Ovary (tissue), 9 donors: ENCODE results near the gene UBE3D. TPM values are rescaled to one million over a fixed set of nuclear protein-coding genes. Genes with fewer than 3 reads are reported as not detected.

Source experiments
- DNase-seq, 5 donors: peaks; one replicate each; pipeline ENCODE4 v3.0.0-alpha.2; 2019 to 2020
- H3K27ac ChIP-seq, 2 donors: fragments of 200-600 bp; one replicate each; pipeline versions ENCODE4 v1.5.1 to v1.8.0; 2019 to 2022
- H3K27me3 ChIP-seq: fragments of 200-600 bp; one replicate; pipeline ENCODE4 v1.8.0; 2022
- H3K36me3 ChIP-seq: fragments of 200-600 bp; sonication (generic); one replicate; pipeline ENCODE4 v1.5.1; 2019
- H3K4me1 ChIP-seq: one replicate; pipeline ENCODE4 v1.8.1; 2013; ENCODE audit warnings: mild to moderate bottlenecking, moderate library complexity; ENCODE audit not compliant: insufficient read depth
- H3K4me3 ChIP-seq: fragments of 200-600 bp; sonication (generic); one replicate; pipeline ENCODE4 v1.5.1; 2017
- H3K9me3 ChIP-seq, 2 donors: fragments of 200-600 bp in 1 of 2; sonication (generic) in 1 of 2; one replicate each; pipeline versions ENCODE4 v1.5.1 to v1.8.1; 2013 to 2019; ENCODE audit warnings: mild to moderate bottlenecking in 1 of 2, moderate library complexity in 1 of 2
- CTCF ChIP-seq, 3 donors: fragments of 450-650 bp in 2 of 3; fragments of 200-600 bp in 1 of 3; IDR thresholded peaks; one replicate each; pipeline versions ENCODE4 v1.5.1 to v1.8.0; 2016 to 2022; ENCODE audit warnings: antibody characterized with exemption in 3 of 3, mild to moderate bottlenecking in 1 of 3
- EP300 ChIP-seq: sonication (generic); formaldehyde crosslinking; IDR thresholded peaks from one replicate; pipeline ENCODE4 v1.6.1; 2017; ENCODE audit warnings: antibody characterized with exemption
- POLR2A ChIP-seq: fragments of 450-650 bp; IDR thresholded peaks from one replicate; pipeline ENCODE4 v1.6.1; 2017; ENCODE audit warnings: antibody characterized with exemption, mild to moderate bottlenecking, moderate library complexity
- WGBS, 3 donors: extraction: QIAGEN DNeasy Blood & Tissue Kit in 1 of 3; methylation state at CpG; one replicate each; pipeline versions ENCODE4 v1.1.5 to v1.1.7; 2013 to 2017; 5-methylcytosine and 5-hydroxymethylcytosine counted together
- intact Hi-C, 4 donors: fragments of 100-400 bp; cut with DNase I; formaldehyde crosslinking; loops; one replicate each; pipeline versions ENCODE4 v1.11.0 to v1.15.1; 2022 to 2023
- polyA plus RNA-seq, 2 donors: library from polyadenylated mRNA; stranded (reverse); fragments of 200-250 nt in 1 of 2; fragments of 350-450 nt in 1 of 2; fragmentation: Illumina TruSeq in 1 of 2; extraction: RNeasy Lipid Tissue Mini Kit (QIAGEN cat#74804) in 1 of 2; gene quantifications; one replicate each; pipeline ENCODE4 v1.2.3, GENCODE V29; 2013 to 2014
- total RNA-seq, 7 donors: library from RNA; depleted of rRNA in 2 of 7; stranded (reverse); fragments of >200 nt in 2 of 7; fragmentation: NEBNext Ultra II Directional in 3 of 7; extraction: Animal tissue kit (Norgen Biotek cat#: 25700) in 3 of 7; gene quantifications; one replicate each; pipeline versions ENCODE4 v1.1.0 to v1.2.4, GENCODE V29; 2016 to 2023
- donor health status: DM: no; HTN: no; CAD: no; lungs with moderate emphysema.
- donor health status: DM: no; HTN: no; CAD: no.
- donor health status: Bipolar disorder and iron deficiency.
- donor health status: DM: yes; HTN: yes; CAD: no.
- donor health status: DM: no; HTN: no; CAD: no.
- donor health status: DM: yes; HTN: yes; CAD: no.

Gene UBE3D
- total and polyA plus RNA-seq, 9 donors = 3.3 to 13.1 (median 5.9) TPM

GRCh38 chr6:83072726-83073125, 7.1 kb upstream of the UBE3D start:
- no peak overlapping the region for H3K27ac ChIP-seq
- H3K9me3 ChIP-seq = no peaks in the 10 kb centered on the region
- DNase-seq = no peak
- H3K36me3 ChIP-seq = no peaks in the 10 kb centered on the region
- intact Hi-C loops = loop anchor here in 1 of 4 donors (10.0 kb wide), 1 partner anchor 122 kb away; the partner anchor contains the start of genes PGM3 and RWDD2A
- TF ChIP-seq EP300 (no peak), POLR2A (no peak), CTCF (IDR thresholded peaks at IDR 0.05) (no peak)
- 88 to 93% (median 93%) methylated on average over 2 of the region's 2 CpGs for WGBS, 3 donors
- H3K4me3 ChIP-seq = no peak overlapping the region
- H3K27me3 ChIP-seq = no peaks in the 10 kb centered on the region
- H3K4me1 ChIP-seq = no peaks in the 10 kb centered on the region

- Histone ChIP-seq H3K27ac (no peak overlapping the region), H3K4me1 (no peaks in the 10 kb centered on the region), H3K4me3 (no peak overlapping the region), H3K36me3 (no peaks in the 10 kb centered on the region), H3K27me3 (no peaks in the 10 kb centered on the region), H3K9me3 (no peaks in the 10 kb centered on the region)
- WGBS, 3 donors = 80 to 90% (median 83%) methylated on average over 1 of the region's 1 CpG
- no peak for TF ChIP-seq EP300
- no peak for TF ChIP-seq POLR2A
- no peak for TF ChIP-seq CTCF (IDR thresholded peaks at IDR 0.05)
- DNase-seq = no peak
- intact Hi-C loops = loop anchor here in 1 of 4 donors (10.0 kb wide), 1 partner anchor 123 kb away; the partner anchor contains the start of genes PGM3 and RWDD2A
Observed at GRCh38 chr6:83071707-83072106, 6.1 kb upstream of the UBE3D start.

- no peaks in the 10 kb centered on the region for H3K36me3 ChIP-seq
- DNase-seq = no peak
- H3K4me3 ChIP-seq = no peak overlapping the region
- H3K4me1 ChIP-seq = no peaks in the 10 kb centered on the region
- no peak overlapping the region for H3K27ac ChIP-seq
- no peaks in the 10 kb centered on the region for H3K9me3 ChIP-seq
- intact Hi-C loops = loop anchor here in 1 of 4 donors (10.0 kb wide), 1 partner anchor 124 kb away; the partner anchor contains the start of genes PGM3 and RWDD2A
- WGBS, 3 donors = 87 to 95% (median 88%) methylated on average over 4 of the region's 4 CpGs
- no peaks in the 10 kb centered on the region for H3K27me3 ChIP-seq
- TF ChIP-seq EP300 = no peak
- no peak for TF ChIP-seq CTCF (IDR thresholded peaks at IDR 0.05)
- no peak for TF ChIP-seq POLR2A
Observed at GRCh38 chr6:83071023-83071422, 5.4 kb upstream of the UBE3D start.

- Histone ChIP-seq H3K4me3 (no peak overlapping the region), H3K27ac (no peak overlapping the region), H3K4me1 (peaks cover 2% of the 10 kb centered on the region), H3K27me3 (no peaks in the 10 kb centered on the region), H3K9me3 (no peaks in the 10 kb centered on the region), H3K36me3 (no peaks in the 10 kb centered on the region)
- DNase-seq = no peak
- intact Hi-C loops = loop anchor here (5.0 to 10.0 kb wide), 7 partner anchors 123 to 825 kb away; partner anchors contain the start of genes PGM3 (in 2 of the 4), PRSS35 (in 2 of the 4), RWDD2A (in 2 of the 4) and IBTK (in 1 of the 4)
- TF ChIP-seq CTCF (IDR thresholded peaks at IDR 0.05) = no peak
- TF ChIP-seq EP300 = no peak
- no peak for TF ChIP-seq POLR2A
Observed at GRCh38 chr6:83069633-83070032, 4.0 kb upstream of the UBE3D start.
